NCI-H2081 treated with DMSO at 0.1 percent for 48 hours (cell line): Measurements from ENCODE around the gene PDCD2.
"Not testable (repeated sequence)": the region's sequence is repeated elsewhere in the genome, so short reads cannot be mapped to it uniquely, and the experiment has no call there.

Experiments used
- DNase-seq: peaks from one replicate; lab custom pipeline; 2025; lab: John Stamatoyannopoulos, UW

Gene PDCD2

GRCh38 chr6:170584181-170584953 is at the start of gene PDCD2:
Gene PDCD2 (minus strand): TSS chr6:170584637. CDS start chr6:170584581, 56 bp downstream.
- peak; percentile 35 for DNase-seq

GRCh38 chr6:170616020-170616554 is 31.6 kb upstream of the PDCD2 start:
- DNase-seq = not testable (repeated sequence)

GRCh38 chr6:170612256-170612804 is 27.9 kb upstream of the PDCD2 start:
- not testable (repeated sequence) for DNase-seq

- not testable (repeated sequence) for DNase-seq
Measured at GRCh38 chr6:170609225-170609624, 24.8 kb upstream of the PDCD2 start.

GRCh38 chr6:170605574-170606259 is 21.3 kb upstream of the PDCD2 start:
- DNase-seq = no peak

- no peak for DNase-seq
Measured at GRCh38 chr6:170597278-170597677, 12.8 kb upstream of the PDCD2 start.

- DNase-seq = no peak
Measured at GRCh38 chr6:170596426-170596825, 12.0 kb upstream of the PDCD2 start.

GRCh38 chr6:170590725-170591124 is 6.3 kb upstream of the PDCD2 start:
- DNase-seq = no peak

GRCh38 chr6:170584954-170585498 is 589 bp upstream of the PDCD2 start:
- DNase-seq = no peak

- DNase-seq = no peak
Measured at GRCh38 chr6:170583756-170584180, 669 bp downstream of the PDCD2 start.

- no peak for DNase-seq
Measured at GRCh38 chr6:170578909-170579308, 5.5 kb downstream of the PDCD2 start.

GRCh38 chr6:170575250-170575649 is 9.2 kb downstream of the PDCD2 start:
- DNase-seq = no peak

- no peak for DNase-seq
Measured at GRCh38 chr6:170572704-170573466, 11.6 kb downstream of the PDCD2 start.

- DNase-seq = no peak
Measured at GRCh38 chr6:170564936-170565530, 19.4 kb downstream of the PDCD2 start.

- DNase-seq = no peak
Measured at GRCh38 chr6:170561555-170561954, 22.9 kb downstream of the PDCD2 start.

- DNase-seq = no peak
Measured at GRCh38 chr6:170555305-170555704, 29.1 kb downstream of the PDCD2 start.

- no peak for DNase-seq
Measured at GRCh38 chr6:170554796-170555137, 29.7 kb downstream of the PDCD2 start.

- peak; percentile 76 for DNase-seq
Measured at GRCh38 chr6:170554013-170554795, 30.2 kb downstream of the PDCD2 start, which contains the start of gene TBP. Gene TBP (plus strand): TSS chr6:170554369. CDS start chr6:170557030, 2,661 bp downstream.

GRCh38 chr6:170553534-170554012 is 30.9 kb downstream of the PDCD2 start:
- DNase-seq = no peak
